Lower leg skin (tissue), 4 donors: ENCODE results near the gene UBE2E2. TPM values are rescaled to one million over a fixed set of nuclear protein-coding genes. Genes with fewer than 3 reads are reported as not detected.

Experiments used
- DNase-seq, 2 donors: peaks; one replicate each; pipeline ENCODE4 v3.0.0-alpha.2; 2019; ENCODE audit warnings: low spot score in 2 of 2
- H3K4me3 ChIP-seq: fragments of 200-600 bp; sonication (generic); 2 replicates; pipeline ENCODE4 v1.5.1; 2017; ENCODE audit warnings: mild to moderate bottlenecking, low read depth; ENCODE audit not compliant: poor library complexity, severe bottlenecking
- CTCF ChIP-seq, 3 donors: fragments of 450-650 bp; IDR thresholded peaks; one replicate each; pipeline ENCODE4 v1.5.1; 2016; ENCODE audit warnings: antibody characterized with exemption in 3 of 3, mild to moderate bottlenecking in 3 of 3, moderate library complexity in 2 of 3
- POLR2A ChIP-seq, 2 donors: fragments of 450-650 bp; IDR thresholded peaks; one replicate each; pipeline ENCODE4 v1.6.1; 2016 to 2017; ENCODE audit warnings: antibody characterized with exemption in 2 of 2, mild to moderate bottlenecking in 1 of 2, moderate library complexity in 1 of 2
- whole genome bisulfite sequencing, 2 donors: methylation state at CpG; one replicate each; pipeline ENCODE4 v1.1.5; 2018; 5-methylcytosine and 5-hydroxymethylcytosine counted together
- intact Hi-C: fragments of 100-400 bp; cut with DNase I; formaldehyde crosslinking; loops from one replicate; pipeline ENCODE4 v1.15.0; 2023; ENCODE audit warnings: low total_unique reads
- total RNA-seq, 4 donors: library from RNA; depleted of rRNA; stranded (reverse); fragments of >200 nt; gene quantifications; one replicate each; pipeline ENCODE4 v1.1.0, GENCODE V29; 2016

The UBE2E2 gene
- total RNA-seq, 4 donors from 2014 or later, result 20.0 to 54.7 (median 33.3) TPM

GRCh38 chr3:23580096-23580713 is 377.1 kb downstream of the UBE2E2 start:
- no peak for TF ChIP-seq POLR2A (IDR thresholded peaks at IDR 0.05)
- TF ChIP-seq CTCF (IDR thresholded peaks at IDR 0.05), result no peak
- 81 to 84% methylated on average over 8 of the region's 8 CpGs for WGBS, 2 donors
- intact Hi-C loops, result no loop called here
- DNase-seq, result no peak
- H3K4me3 ChIP-seq, result no peak overlapping the region

- no peak for TF ChIP-seq CTCF (IDR thresholded peaks at IDR 0.05)
- TF ChIP-seq POLR2A (IDR thresholded peaks at IDR 0.05), result no peak
- WGBS, 2 donors, result 93 to 96% methylated on average over 10 of the region's 10 CpGs
- H3K4me3 ChIP-seq, result no peak overlapping the region
- DNase-seq, result no peak
- intact Hi-C loops, result no loop called here
These were observed 381.0 kb downstream of the UBE2E2 start for GRCh38 chr3:23583980-23584740.

- intact Hi-C loops, result no loop called here
- no peak overlapping the region for H3K4me3 ChIP-seq
- 86 to 91% methylated on average over 3 of the region's 3 CpGs for WGBS, 2 donors
- DNase-seq, result no peak
- no peak for TF ChIP-seq CTCF (IDR thresholded peaks at IDR 0.05)
- no peak for TF ChIP-seq POLR2A (IDR thresholded peaks at IDR 0.05)
These were observed 384.4 kb downstream of the UBE2E2 start for GRCh38 chr3:23587513-23587912.

- intact Hi-C loops, result no loop called here
- no peak overlapping the region for H3K4me3 ChIP-seq
- DNase-seq, result no peak
- TF ChIP-seq CTCF (IDR thresholded peaks at IDR 0.05) (no peak), POLR2A (IDR thresholded peaks at IDR 0.05) (no peak)
- WGBS, 2 donors, result 70 to 76% methylated on average over 3 of the region's 3 CpGs
These were observed 385.4 kb downstream of the UBE2E2 start for GRCh38 chr3:23588547-23588946.

- no peak for TF ChIP-seq CTCF (IDR thresholded peaks at IDR 0.05)
- TF ChIP-seq POLR2A (IDR thresholded peaks at IDR 0.05), result no peak
- 89 to 92% methylated on average over 10 of the region's 10 CpGs for WGBS, 2 donors
- no peak overlapping the region for H3K4me3 ChIP-seq
- DNase-seq, result no peak
- intact Hi-C loops, result no loop called here
These were observed 386.5 kb downstream of the UBE2E2 start for GRCh38 chr3:23589602-23590001.
